OCI-LY1 (cell line): ENCODE data around the gene MTHFD1L.

Experiments
- CTCF ChIP-seq: fragments of 200-600 bp; sonication (generic), shearing (Covaris generic); IDR thresholded peaks from 2 replicates; pipeline ENCODE4 v1.5.1; 2017; ENCODE audit warnings: mild to moderate bottlenecking, antibody characterized with exemption, low read length, moderate library complexity, mixed read lengths
- EZH2 ChIP-seq: fragments of 200-600 bp; sonication (generic), shearing (Covaris generic); IDR thresholded peaks from 2 replicates; pipeline ENCODE4 v1.8.0; 2017; ENCODE audit warnings: borderline replicate concordance, mixed run types, mild to moderate bottlenecking, antibody characterized with exemption, low read length, moderate library complexity, mixed read lengths

DNA sequence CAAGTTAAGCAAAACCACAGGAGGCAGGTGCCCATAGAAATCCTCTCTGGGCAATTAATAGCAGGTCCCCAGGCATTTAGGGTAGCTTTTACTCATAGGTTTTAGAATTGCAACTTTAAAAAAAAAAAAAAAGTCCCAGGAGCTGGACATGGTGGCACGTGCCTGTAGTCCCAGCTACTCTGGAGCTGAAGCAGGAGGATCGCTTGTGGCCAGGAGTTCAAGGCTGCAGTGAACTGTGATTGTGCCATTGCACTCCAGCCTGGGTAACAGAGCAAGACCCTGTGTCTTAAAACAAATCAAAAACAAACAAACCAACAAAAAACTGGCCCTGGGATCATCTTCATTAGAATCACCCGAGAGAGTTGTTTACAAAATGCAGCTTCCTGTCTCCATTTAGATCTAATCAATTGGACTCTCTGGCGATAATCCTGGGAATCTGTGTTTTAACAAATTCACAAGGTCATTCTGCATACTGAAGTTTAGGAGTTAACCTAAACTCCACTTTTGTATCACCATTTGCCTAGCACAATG, 242.5 kb downstream of the MTHFD1L start:
- no peak for TF ChIP-seq CTCF
- no peak for TF ChIP-seq EZH2
